HepG2 (cell line): ENCODE results near the gene RTN1.

Experiments used
- ATF3 ChIP-seq: sonication (generic); formaldehyde crosslinking; IDR thresholded peaks from 2 replicates; pipeline ENCODE4 v1.4.0; 2020; ENCODE audit warnings: missing genetic modification reagents
- KDM5A ChIP-seq: fragments of 200-600 bp; sonication (generic); IDR thresholded peaks from 2 replicates; pipeline ENCODE4 v1.7.0; 2018; ENCODE audit warnings: antibody characterized with exemption, mild to moderate bottlenecking, low read length, borderline replicate concordance
- SKI ChIP-seq: fragments of 450-650 bp; IDR thresholded peaks from one replicate; pipeline ENCODE4 v1.6.1; 2018; ENCODE audit warnings: mild to moderate bottlenecking; ENCODE audit not compliant: partially characterized antibody
- ZNF703 ChIP-seq: sonication (generic); formaldehyde crosslinking; IDR thresholded peaks from 2 replicates; pipeline ENCODE4 v1.5.1; 2020; ENCODE audit warnings: missing genetic modification reagents, mild to moderate bottlenecking, moderate library complexity, borderline replicate concordance

DNA sequence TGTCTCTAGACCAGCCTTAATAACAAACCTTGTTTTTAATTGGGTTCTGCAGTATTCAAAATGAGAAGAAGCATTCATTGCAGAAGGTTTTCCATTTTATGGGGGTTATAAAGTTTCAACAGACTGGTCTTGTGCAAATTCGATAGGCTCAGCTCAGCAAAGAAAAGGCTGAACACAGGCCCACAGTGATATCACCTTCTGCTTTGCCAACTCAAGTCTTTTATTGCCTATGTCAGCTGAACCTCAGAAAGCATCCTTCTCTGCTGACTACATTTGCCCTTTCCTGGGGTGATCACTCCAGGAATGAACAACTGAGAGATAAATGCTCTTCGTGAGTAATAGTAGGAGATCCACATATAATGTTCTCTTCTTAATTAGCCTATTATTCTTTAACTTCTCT, 159.5 kb downstream of the RTN1 start:
- TF ChIP-seq ATF3 (no peak), KDM5A (no peak), ZNF703 (CRISPR knock-in tag) (no peak), SKI (no peak)
